DND-41 (cell line): ENCODE measurements around the gene CHD9.

ENCODE experiments used
- CTCF ChIP-seq: IDR thresholded peaks from 2 replicates; pipeline ENCODE4 v1.5.1; 2012; ENCODE audit warnings: borderline replicate concordance, low read length, moderate library complexity, mild to moderate bottlenecking; ENCODE audit not compliant: poor library complexity, severe bottlenecking; ENCODE audit errors: extremely low read depth
- EZH2 ChIP-seq: IDR thresholded peaks from 3 replicates; pipeline ENCODE4 v1.6.1; 2012; ENCODE audit warnings: borderline replicate concordance, low read depth, mild to moderate bottlenecking, moderate library complexity, low read length, inconsistent platforms; ENCODE audit not compliant: severe bottlenecking

GRCh38 chr16:53073022-53073421 is 18.2 kb downstream of the CHD9 start:
- TF ChIP-seq CTCF (no peak), EZH2 (no peak)
